GM12801 (cell line): ENCODE measurements around the gene PCSK2.

Experiments
- TF ChIP-seq, protein P1 (sequence below): IDR thresholded peaks from one replicate; pipeline ENCODE4 v1.5.1; 2011; ENCODE audit warnings: control low read depth; ENCODE audit not compliant: insufficient read length; ENCODE audit errors: extremely low read depth

The PCSK2 gene

DNA sequence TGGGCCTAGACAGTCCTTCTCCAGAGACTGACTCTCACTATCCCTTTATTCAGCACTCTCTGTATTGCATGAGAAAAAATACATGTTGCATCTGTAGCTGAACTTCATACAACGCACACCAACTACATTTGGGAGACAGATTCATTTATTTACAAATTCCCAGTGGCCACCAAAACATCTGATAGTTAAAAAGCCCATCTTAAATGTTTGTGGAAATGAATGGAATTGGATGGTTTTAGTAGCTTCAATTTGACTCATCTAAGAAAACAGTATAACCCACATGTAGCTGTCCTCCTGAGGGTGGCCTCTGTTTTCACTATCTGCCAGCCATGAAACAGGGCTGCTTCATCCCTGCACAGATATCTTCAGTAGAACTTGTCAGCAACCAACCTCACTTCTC lies 116.3 kb downstream of the PCSK2 start:
- TF ChIP-seq, protein P1, sequence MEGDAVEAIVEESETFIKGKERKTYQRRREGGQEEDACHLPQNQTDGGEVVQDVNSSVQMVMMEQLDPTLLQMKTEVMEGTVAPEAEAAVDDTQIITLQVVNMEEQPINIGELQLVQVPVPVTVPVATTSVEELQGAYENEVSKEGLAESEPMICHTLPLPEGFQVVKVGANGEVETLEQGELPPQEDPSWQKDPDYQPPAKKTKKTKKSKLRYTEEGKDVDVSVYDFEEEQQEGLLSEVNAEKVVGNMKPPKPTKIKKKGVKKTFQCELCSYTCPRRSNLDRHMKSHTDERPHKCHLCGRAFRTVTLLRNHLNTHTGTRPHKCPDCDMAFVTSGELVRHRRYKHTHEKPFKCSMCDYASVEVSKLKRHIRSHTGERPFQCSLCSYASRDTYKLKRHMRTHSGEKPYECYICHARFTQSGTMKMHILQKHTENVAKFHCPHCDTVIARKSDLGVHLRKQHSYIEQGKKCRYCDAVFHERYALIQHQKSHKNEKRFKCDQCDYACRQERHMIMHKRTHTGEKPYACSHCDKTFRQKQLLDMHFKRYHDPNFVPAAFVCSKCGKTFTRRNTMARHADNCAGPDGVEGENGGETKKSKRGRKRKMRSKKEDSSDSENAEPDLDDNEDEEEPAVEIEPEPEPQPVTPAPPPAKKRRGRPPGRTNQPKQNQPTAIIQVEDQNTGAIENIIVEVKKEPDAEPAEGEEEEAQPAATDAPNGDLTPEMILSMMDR = no peak

DNA sequence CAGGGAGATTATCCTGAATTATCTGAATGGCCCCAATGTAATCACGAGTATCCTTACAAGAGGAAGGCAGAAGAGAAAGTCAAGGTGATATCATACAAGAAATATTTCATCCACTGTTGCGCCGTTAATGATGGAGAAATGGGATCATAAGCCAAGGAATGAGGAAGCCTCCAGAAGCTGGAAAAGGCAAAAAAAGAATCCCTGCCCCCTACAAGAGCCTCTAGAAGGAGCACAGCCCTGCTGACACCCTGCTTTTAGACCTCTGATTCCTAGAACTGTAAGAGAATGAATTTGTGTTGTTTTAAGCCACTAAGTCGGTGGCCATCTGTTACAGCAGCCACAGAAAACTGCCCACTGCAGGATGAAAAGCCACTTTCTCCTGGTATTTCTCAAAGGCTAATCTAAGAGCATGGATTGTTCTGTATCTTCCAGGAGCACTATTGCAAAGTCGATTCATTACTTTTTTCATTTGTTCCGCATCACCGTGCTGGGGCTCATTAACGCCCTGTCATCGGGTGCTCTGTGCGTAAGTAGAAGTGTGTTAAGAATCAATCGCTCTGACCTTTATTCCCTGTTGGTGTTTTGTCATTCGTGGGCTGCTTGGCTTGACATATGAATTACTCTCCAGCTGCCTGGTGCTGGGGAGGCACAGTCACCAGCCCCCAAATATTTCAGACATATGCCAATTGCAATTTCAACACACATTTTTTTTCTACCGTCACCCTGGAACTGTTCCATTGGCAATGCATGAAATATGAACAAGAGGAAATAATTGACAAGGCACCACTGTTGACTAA lies 117.0 kb downstream of the PCSK2 start:
- TF ChIP-seq, protein P1 = no peak

DNA sequence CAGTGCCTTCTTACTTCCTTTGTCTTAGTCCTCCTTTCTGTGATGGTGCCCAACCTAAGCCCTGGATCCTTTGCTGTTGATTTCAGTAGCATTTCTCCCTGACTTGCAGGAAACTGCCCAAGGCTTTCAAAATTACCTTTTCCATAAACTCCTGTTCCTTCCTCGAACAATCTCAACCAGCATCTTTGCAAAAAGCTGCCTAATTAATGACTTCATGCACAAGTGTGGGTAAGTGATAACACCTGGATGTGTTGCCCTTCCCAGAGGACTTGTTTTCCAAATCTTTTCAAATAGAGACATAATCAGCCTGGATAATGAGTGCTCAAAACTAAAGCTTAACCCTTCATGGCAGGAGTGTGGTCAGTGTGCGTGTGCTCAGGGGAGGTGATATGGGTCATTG lies 118.0 kb downstream of the PCSK2 start:
- TF ChIP-seq, protein P1 = no peak

DNA sequence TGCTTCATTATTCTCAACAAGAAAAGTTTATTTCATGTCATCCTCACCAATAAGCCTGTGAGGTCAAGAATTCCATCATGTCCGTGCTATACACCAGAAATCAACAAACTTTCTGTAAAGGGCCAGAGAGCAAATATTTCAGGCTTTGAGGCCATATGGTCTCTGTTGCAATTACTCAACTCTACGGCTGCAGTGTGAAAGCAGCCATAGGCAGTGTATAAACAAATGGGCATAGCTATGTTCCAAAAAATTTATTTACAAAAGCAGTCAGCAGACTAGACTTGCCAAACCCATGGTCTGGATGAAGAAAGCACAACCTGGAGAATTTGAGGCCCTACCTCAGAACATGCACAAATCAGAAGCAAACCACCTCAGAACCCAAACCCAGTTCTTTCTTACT lies 118.5 kb downstream of the PCSK2 start:
- TF ChIP-seq, protein P1 = no peak

DNA sequence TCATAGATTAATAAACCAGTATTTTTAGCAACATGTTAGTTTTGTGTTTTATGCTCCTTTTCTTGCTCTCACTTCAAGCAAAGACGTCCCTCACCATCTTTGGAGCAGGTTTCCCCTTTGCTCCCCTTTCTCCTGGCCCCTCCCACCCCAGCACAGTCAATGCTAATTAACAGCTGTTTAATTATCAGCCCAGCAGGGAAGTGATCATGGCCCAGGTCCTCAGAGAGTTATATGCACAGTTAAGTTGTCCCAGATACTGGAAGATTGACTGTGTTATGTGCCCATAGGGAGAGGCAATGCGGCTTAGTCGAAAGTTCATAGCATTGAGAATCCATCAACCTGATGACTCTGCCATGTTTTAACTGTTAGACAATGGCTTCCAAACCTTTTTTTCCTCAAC lies 123.5 kb downstream of the PCSK2 start:
- TF ChIP-seq, protein P1 = no peak

DNA sequence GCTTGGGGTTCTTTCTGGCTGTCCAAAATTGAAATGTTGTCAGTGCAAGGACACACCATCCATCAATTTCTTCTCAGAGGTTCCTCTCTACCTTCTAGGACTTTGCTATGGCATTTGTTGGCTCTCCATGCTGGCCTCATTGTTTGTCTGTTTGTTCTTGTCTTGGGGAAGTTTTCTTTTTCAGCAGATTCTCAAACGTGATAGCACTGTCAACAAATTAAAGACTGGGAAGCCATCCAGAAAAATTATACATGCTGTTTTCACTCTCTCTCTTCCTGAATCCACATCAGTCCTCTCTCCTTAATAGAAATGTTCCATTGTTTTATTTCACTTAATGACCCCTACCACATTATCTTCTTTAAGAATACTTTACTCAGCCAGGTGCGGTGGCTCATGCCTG lies 130.4 kb downstream of the PCSK2 start:
- TF ChIP-seq, protein P1 = no peak

DNA sequence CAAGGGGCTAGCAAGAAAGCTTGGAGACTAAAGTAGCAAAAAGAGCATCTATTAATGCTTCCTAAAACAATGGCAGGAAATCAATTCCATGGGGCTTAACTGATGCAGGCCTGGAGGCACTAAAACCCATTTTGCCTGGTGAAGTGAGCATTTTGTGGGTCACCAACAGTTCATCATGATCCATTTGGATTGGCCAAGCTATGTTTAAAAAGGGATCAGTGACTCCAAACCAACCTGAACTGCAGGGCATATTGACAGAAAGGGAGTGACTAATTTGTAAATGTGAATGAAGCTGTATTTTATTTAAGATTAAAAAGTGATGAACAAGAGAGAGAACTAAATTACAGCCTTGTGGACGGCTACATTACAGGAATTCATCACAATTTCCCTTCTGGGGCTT lies 132.0 kb downstream of the PCSK2 start:
- TF ChIP-seq, protein P1 = no peak

DNA sequence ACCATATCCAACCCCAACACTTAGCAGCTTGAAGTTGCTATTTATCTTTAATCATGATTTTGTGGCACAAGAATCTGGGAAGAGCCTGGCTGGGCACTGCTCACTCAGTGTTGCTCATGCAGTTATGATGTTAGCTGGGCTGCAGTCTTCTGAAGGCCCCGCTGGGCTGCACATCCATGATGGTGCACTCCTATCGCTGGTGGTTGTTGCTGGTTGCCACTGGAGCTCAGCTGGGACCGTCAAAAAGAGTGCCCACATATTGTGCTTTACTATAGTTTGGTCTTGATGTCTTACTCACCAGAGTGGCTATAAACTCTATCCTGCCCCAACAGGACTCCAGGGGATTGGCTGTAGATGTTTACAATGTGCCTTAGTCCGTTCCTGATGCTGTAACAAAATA lies 137.8 kb downstream of the PCSK2 start:
- TF ChIP-seq, protein P1 = no peak
